Rectal smooth muscle tissue (tissue), 1 donor: ENCODE measurements around the gene ZNF436.
"Not testable (repeated sequence)": the region's sequence is repeated elsewhere in the genome, so short reads cannot be mapped to it uniquely, and the experiment has no call there.

Experiments
- H3K27ac ChIP-seq: one replicate; pipeline ENCODE4 v1.7.0; 2013; ENCODE audit warnings: low read depth, low read length, inconsistent platforms
- H3K27me3 ChIP-seq: one replicate; pipeline ENCODE4 v1.7.0; 2013; ENCODE audit warnings: low read length; ENCODE audit not compliant: control insufficient read depth, insufficient read depth
- H3K36me3 ChIP-seq: one replicate; pipeline ENCODE4 v1.7.0; 2013; ENCODE audit warnings: low read length; ENCODE audit not compliant: control insufficient read depth, insufficient read depth
- H3K4me1 ChIP-seq: one replicate; pipeline ENCODE4 v1.7.0; 2013; ENCODE audit warnings: low read length; ENCODE audit not compliant: control insufficient read depth, insufficient read depth
- H3K4me3 ChIP-seq: one replicate; pipeline ENCODE4 v1.7.0; 2013; ENCODE audit warnings: low read length
- H3K9ac ChIP-seq: one replicate; pipeline ENCODE4 v1.7.0; 2013; ENCODE audit warnings: low read length

Gene ZNF436

GRCh38 chr1:23322770-23323169 lies 46.9 kb downstream of the ZNF436 start:
- no peak overlapping the region for H3K9ac ChIP-seq
- H3K27me3 ChIP-seq = no peaks in the 10 kb centered on the region
- H3K4me1 ChIP-seq = no peaks in the 10 kb centered on the region
- H3K4me3 ChIP-seq = no peak overlapping the region
- H3K27ac ChIP-seq = no peak overlapping the region
- H3K36me3 ChIP-seq = peaks cover 19% of the 10 kb centered on the region

DNA sequence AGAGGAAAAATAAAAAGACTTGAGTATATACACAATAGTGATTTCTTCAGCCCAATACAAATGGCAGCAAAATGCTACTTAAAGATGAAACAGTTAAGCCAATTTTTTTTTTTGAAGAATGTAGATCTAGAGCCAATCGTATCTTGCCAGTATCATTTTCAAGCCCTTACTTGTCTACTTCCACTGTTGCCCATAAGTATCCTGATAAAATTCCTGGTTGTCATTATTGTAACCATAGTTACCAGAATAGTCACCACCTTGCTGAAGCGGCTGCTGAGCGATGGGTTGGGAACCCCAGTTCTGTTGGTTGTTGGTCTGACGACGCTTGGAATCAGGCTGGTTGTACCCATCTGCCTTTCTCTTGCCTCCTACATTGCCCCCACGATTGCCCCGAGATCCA lies 59.4 kb downstream of the ZNF436 start:
- not testable (repeated sequence) for H3K4me1 ChIP-seq, H3K27ac ChIP-seq, H3K9ac ChIP-seq, H3K4me3 ChIP-seq, H3K27me3 ChIP-seq
- peaks cover 13% of the 10 kb centered on the region for H3K36me3 ChIP-seq
